ENCODE data around the gene ARHGEF40. TPM values are rescaled to one million over a fixed set of nuclear protein-coding genes. Genes with fewer than 3 reads are reported as not detected.

The ARHGEF40 gene
- polyA plus RNA-seq, 3 donors: 71.6 to 86.6 (median 78.4) TPM

DNA sequence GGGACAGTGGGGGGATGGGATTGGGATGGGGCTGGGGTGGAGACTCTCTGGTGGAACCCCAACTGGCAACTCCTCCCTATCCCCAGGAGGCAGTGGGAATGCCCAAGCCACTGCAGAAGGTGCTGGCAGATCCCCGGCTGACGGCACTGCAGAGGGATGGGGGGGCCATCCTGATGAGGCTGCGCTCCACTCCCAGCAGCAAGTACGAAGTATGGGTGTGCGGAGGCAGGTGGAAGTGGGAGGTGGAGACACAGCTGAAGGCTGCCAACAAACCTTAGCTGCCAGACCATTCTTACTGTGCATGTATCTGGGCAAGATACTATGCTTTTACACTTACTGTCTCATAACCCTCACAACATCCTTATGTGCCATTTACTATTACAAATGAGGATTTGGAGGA, 8.2 kb downstream of the ARHGEF40 start:
- no peak for DNase-seq

DNA sequence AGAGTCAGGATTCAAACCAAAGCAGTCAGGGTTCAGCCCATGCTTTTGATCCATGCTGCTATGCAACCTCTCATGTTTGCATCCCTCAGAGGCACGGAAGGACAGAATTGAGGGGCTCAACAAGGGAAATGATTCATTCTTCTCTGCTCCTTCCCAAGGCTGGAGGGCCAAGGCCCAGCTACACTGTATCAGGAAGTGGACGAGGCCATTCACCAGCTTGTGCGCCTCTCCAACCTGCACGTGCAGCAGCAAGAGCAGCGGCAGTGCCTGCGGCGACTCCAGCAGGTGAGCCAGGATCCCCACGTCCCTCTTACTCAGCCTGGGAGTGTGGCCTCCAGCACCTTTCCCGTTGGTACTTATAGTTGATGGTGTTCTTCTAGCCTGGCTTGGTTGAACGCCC, 8.6 kb downstream of the ARHGEF40 start:
- DNase-seq: no peak

DNA sequence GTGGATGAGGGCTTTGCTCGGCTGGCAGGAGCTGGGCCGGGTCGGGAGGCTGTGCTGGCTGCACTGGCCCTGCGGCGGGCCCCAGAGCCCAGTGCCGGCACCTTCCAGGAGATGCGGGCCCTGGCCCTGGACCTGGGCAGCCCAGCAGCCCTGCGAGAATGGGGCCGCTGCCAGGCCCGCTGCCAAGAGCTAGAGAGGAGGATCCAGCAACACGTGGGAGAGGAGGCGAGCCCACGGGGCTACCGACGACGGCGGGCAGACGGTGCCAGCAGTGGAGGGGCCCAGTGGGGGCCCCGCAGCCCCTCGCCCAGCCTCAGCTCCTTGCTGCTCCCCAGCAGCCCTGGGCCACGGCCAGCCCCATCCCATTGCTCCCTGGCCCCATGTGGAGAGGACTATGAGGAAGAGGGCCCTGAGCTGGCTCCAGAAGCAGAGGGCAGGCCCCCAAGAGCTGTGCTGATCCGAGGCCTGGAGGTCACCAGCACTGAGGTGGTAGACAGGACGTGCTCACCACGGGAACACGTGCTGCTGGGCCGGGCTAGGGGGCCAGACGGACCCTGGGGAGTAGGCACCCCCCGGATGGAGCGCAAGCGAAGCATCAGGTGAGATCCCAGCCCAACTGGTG, 11.5 kb downstream of the ARHGEF40 start:
- DNase-seq: no peak

DNA sequence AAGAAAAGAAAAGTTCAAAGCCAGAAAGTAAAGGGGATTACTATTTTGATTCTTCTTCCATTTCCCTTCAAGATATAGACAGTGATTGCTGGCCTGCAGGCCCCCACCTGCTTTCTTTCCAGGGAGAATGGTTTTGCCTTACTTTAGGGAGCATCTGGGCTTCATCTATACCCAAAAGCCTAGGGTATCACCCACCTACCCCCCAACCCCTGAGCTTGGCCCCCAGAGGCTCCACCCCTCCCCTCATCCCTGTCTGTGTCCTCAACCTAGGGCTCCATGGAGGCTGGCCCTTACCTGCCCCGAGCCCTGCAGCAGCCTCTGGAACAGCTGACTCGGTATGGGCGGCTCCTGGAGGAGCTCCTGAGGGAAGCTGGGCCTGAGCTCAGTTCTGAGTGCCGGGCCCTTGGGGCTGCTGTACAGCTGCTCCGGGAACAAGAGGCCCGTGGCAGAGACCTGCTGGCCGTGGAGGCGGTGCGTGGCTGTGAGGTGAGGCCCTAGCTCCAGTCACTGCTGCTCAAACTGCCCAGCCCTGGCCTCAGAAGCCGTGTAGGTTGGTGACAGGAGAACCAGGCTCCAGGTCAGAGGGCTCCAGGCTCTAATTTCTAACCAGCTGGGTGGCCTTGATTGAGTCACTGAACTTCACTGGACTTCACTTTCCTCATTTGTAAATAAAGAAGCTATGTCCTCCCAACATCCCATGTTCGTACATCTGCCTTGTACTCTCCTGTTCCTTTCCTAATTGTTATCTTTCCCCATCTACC, 13.6 kb downstream of the ARHGEF40 start:
- DNase-seq: no peak

DNA sequence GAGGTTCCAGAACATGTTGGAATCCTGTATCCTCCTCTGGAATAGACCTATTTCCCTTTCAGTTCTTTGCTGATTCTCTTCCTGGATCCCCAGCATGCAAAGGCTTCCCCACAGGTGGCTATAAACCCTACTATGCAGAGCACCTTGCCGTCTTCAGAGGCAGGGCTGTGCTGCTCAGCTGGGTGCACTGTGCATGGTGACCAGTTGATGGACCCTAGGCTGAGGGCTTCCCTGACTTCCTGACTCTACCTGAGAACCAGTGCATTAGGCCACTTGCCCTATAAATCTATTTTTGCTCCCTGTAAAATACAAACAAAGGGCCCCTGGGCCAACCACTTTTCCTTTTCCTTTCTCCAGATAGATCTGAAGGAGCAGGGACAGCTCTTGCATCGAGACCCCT, 14.3 kb downstream of the ARHGEF40 start:
- no peak for DNase-seq

DNA sequence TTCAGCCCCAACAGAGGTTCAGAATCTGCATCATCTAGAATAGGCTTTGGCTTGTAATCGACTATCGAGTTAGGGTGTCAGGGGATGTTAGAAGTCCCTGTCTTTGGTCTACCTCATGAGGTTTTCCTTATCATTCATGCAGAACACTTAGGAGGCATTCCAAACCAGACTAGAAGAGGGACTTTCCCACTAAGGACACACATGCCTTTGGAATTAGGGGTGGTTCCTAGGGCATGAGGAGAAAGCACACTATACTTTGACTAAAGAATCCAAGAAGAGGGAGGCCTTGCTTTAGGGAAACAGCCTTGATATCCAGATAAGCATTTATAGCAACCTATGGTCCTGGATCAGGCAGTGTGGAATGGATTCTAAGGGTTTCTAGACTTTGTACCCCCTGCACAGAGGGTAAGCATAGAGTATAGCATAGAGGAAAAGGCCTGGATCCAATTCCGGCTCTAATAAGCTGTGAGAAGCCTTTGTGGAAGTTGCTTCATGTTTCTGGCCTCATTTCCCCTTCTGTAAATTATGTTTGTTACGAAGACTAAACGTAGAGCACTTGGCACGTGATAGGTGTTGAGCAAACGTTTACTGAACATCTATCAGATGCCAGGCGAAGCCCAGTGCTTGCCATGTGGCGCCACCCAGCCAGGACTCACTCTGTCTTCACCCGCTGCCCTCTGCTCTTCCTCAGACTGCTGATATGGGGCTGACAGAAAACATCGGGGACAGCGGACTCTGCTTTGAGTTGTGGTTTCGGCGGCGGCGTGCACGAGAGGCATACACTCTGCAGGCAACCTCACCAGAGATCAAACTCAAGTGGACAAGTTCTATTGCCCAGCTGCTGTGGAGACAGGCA, 15.1 kb downstream of the ARHGEF40 start:
- no peak for DNase-seq

DNA sequence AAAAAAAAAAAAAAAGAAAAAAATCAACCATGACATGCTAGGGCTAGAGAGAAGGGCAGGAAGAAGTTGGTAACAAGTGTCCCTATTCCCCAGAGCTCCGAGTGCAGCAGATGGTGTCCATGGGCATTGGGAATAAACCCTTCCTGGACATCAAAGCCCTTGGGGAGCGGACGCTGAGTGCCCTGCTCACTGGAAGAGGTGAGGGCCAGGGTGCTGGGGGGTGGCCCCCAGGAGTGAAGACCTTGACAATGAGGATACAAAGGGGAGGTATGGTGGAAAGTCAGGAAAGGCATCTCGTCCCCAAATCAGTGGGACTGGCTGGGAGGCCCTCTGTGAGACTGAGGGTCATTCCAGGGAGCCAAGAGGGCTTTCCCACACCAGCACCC, 16.8 kb downstream of the ARHGEF40 start:
- DNase-seq: no peak

DNA sequence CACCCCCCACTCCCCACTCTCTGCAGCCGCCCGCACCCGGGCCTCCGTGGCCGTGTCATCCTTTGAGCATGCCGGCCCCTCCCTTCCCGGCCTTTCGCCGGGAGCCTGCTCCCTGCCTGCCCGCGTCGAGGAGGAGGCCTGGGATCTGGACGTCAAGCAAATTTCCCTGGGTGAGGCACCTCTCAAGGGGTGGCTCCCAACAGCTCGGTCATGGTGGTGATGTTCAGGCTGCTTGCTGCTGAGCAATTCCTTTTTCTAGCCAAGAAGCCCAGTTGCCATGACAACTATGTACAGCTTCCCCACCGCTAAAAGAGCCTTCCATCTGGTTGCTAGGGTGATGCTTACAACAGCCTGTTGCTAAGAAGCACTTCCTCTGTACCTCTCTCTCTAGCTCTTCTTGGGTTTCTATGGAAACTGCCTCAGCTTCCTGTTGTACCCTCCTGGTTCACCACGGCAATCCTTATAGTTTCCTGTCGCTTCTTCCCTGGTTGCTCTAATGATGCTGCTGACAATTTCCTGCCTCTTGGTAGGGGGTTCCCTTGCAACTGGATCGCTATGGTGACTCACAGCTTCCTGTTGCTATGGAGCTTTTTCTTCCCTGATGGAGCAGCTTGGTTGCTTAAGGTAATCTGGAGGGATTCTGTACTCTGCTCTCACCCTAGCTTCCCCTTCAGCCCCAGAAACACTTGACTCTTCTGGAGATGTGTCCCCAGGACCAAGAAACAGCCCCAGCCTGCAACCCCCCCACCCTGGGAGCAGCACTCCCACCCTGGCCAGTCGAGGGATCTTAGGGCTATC, 17.4 kb downstream of the ARHGEF40 start:
- peak; percentile 35 for DNase-seq

DNA sequence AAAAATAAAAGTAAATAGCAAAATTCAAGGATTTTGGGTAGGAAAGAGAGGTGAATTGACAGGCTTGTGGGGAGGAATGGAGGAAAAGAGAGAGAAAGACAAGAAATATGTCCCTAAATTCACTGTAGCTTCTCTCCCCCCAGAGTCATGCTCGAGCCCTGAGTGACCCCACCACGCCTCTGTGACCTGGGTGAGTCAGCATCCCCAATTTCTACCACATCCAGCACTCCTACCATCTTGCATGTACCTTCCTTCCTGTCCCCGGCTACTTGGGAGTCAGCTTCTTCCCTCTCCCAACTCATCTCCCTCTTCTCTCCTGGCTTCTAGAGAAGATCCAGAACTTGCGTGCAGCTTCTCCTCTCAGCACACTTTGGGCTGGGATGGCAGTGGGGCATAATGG, 18.6 kb downstream of the ARHGEF40 start:
- no peak for DNase-seq

DNA sequence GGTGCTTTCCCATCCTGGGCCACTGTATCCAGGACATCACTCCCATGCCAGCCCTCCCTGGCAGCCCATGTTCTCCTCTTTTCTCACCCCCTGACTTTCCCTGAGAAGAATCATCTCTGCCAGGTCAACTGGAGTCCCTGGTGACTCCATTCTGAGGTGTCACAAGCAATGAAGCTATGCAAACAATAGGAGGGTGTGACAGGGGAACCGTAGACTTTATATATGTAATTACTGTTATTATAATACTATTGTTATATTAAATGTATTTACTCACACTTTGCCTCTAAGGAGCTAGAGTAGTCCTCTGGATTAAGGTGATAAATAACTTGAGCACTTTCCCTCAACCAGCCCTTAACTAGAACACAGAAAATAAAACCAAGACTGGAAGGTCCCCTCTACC, 19.2 kb downstream of the ARHGEF40 start:
- no peak for DNase-seq

DNA sequence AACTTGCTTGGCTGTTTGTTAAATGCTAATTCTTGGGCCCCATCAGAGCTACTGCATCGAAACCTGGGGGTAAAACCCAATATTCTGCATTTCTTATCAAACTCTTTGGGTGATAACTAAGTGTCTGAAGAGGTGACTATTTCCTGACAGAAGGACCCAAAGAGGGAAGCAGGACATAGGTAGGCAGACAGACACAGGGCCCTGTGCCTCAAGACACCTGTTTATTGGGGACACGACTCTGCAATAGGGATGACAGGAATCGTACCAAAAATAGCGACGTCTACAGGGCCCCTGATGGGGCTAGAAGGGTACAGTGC, 19.7 kb downstream of the ARHGEF40 start:
- DNase-seq: no peak

DNA sequence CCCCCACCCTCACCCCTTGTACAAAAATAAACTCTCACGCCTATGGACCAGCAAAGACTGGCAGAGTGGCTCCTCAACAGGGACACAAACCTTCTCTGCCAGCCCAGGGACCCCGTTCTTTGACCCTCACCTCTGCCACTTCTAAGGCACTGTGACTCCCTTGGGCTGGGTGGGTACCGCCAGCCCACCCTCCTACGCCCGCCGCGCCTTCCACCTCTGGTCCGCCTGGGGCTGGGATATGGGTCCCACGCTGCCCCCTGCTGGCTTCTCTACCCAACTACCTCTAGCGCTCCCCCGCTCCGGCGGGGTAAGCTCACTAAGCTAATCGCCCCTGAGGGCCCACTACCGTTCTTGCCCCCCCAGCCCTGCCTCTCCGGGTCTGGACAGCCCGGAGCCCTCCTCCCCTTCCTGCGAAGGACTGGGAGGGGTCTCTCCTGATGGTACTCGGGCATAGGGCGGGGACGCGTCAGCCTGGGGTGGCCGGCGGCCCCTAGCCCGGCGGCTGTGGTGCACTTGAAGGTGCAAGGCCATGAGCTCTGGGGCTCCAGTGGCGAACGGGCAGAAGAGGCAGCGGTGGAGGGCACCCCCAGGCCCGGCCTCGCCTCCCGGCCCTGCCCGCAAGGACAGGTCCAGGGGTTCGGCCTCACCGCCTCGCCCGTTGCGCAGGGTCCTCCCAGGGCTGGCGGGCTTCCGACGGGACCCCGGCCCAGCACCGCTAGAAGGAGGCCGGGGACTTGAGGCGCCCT, 20.3 kb downstream of the ARHGEF40 start:
- no peak for DNase-seq

DNA sequence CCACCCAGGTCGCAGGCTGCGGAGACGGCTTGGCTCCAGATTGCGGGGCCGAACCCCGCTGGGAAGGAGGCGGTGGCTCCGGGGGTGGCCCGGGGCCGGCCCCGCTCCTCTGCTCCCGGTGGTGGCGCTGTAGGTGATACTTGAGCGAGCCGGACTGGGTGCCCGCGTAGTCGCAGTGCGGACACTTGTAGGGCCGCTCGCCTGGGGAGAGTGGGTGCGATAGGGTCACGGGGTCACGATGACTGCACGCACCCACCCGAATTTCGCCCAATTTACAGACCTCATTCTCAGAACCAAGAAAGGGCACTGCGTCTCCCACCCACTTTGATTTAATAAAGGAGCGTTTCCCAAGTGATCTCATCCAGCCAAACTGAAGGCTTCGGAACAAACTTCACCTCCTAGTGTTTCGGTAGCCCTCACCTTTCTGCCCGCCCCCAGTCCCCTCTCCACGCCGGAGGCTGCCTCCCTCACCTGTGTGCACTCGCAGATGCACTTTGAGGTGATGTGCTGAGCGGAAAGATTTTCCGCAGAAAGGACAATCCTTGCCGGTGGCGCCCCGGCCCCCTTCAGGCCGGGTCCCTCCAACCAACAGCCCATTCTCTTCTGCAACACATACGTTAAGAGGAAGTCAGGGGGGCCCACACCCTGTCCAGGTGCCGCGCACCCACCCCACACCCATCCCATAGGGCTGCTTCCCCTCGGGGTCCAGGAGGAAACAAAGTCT, 21.0 kb downstream of the ARHGEF40 start:
- DNase-seq: no peak

DNA sequence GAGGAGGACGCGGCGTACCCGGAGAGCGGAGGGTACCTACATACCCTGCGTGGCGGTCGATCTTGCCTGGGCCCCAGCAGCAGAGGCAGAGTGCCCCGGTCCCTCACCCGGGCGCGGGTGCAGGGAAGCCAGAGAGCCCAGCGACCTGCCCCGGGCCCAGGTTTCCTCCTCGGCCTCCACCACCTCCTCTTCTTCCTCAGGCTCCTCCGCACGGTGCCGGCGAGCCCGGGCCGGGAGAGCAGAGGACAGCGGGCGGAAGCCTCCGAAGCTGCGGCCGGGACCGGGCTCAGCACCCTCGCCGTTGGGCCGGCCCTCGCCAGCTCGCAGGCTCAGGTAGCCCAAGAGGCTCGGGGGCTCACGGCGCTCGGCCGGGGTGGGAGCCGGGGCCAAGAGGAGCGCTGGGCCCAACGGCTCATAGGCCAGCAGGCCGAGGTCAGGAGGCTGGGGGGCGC, 21.7 kb downstream of the ARHGEF40 start:
- no peak for DNase-seq

DNA sequence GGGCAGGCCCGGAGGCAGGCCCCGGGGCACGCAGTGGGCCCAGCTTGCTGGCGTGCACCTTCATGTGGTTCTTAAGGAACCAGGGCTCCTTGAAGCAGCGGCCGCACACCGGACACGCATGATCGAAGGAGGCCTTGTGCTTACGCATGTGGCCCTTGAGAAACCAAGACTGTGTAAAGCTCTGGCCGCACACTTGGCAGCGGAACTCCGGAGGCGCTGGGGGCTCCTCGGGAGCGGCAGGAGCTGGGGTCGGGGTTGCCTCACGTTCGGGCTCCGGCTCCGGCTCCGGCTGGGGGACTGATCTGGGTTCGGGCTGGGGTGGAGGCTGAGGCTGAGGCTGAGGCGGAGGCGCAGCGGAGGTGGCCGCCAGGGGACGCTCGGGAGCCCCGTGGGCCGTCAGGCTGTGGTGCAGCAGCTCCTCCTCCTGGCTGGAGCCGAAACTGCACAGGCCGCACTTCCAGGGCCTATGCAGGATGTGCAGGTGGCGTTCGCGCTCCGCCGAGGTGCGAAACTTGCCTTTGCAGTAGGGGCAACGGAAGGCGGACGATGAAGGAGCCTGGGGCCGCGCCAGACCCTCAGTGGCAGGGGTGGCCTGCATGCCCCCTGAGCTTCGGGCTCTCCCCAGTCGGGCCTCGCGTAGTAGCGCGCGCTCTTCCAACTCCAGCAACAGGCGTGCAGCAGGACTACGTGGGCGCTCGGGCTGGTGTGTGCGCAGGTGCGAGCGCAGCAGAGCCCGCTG, 22.3 kb downstream of the ARHGEF40 start:
- DNase-seq: peak; percentile 48

DNA sequence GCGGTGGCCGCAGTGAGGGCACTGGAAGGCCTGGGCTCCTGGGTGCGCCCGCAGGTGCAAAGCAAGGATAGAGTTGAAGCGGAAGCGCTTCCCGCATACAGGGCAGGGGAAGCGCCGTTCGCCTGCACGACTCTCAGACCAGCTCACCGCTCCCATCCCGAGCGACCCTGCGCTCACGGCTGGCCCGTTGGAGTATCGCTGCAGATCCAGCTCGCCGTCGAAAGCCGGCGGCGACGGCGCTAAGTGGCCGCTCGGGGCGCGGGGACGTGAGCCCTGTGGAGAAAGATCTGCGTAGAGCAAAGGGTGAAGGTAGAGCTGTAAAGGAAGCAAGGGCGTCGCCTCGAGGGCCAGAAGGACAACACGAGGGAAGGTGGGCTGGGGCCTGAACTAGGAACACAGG, 22.9 kb downstream of the ARHGEF40 start:
- no peak for DNase-seq

DNA sequence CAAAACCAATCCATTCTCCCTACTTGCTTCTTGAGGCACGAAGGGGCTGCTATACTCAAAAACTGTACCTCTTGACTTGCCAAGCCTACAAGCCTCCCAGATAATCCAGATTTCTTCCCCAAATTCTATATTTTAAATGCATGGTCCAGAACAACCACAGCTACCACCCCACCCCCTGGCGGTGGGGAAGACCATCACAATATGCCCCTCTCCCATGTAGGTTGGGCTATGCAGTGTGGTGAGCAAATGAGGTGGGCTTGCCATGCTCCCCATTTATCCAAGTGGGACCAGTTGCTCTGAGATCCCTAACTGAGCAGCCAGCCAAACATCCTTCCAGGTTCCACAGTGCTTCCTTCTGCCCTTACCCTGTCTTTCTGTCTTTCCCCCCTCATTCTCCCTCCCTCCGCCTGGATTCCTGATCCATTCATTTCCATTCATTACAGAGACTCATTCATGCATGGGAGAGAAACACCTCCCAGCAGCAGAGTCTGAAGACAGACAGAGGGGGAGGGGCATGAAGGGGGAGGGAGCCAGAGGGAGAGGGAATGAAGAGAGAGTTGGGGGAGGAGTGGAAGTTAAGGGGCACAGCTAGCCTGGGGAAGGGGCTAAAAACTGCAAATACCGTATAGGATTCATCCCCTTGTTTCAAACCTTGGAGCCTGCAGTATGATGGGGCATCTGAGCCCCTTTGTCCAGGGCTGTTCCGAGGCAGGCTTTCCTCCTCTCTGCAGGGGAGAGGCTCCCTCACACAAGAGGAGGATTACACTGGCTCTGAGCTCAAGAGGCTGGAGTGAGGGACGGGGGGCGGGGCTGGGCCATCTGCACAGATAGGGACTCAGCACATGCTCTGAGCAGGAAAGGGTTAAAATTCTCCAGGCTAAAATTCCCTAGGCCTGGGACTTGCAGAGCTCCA, 23.9 kb downstream of the ARHGEF40 start:
- peak; percentile 84 for DNase-seq

DNA sequence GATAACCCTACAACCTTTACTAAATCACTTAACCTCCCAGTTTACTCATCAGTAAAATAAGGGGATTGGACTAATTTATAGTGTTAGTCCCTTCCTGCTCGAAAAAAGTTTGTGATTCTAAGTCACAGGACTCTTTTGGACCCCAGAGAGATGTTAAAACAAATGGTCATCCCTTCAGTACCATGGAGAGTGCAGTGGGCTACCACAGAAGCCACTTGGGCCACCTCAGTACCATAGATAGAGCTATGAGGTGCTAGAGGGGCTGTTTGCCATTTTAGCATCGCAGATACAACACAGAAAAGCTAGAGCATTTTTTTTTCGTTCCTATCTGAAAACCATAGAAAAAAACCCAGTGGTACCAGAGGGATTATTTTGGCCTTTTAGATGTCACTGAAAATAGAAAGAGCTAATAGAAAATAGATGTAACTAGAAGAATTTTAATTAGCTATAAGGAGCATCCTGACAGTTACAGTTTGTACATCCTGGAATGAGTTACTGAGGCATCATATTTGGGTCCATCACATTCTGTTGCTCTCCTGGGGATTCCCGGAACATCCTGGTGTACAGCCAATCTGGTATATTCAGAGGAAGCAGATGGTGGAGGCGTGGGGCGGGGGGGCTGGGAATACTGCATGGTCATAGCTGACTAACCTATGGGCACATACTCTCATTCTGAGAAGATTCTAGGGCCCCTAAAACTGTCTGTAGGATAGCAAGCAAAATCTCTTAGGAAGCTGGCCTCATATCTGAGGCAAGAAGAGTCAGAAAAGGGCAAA, 25.5 kb downstream of the ARHGEF40 start:
- no peak for DNase-seq

All from renal pelvis (tissue), 4 donors.